HepG2 (cell line): ENCODE data around the gene LZTR1. TPM values are rescaled to one million over a fixed set of nuclear protein-coding genes. Genes with fewer than 3 reads are reported as not detected.

Experiments
- BCL3 ChIP-seq: sonication (generic); formaldehyde crosslinking; IDR thresholded peaks from 2 replicates; pipeline ENCODE4 v1.5.1; 2020; ENCODE audit warnings: mild to moderate bottlenecking, missing genetic modification reagents, moderate library complexity
- CEBPB ChIP-seq: IDR thresholded peaks from 2 replicates; pipeline ENCODE4 v1.6.1; 2011; ENCODE audit warnings: low read depth, low read length, improper control_type of control experiment, borderline replicate concordance
- CENPT ChIP-seq: sonication (generic); formaldehyde crosslinking; IDR thresholded peaks from 2 replicates; pipeline ENCODE4 v1.8.0; 2022; ENCODE audit warnings: low read depth, mild to moderate bottlenecking, moderate library complexity, missing genetic modification reagents
- ELF1 ChIP-seq: sonication (generic); formaldehyde crosslinking; IDR thresholded peaks from 2 replicates; pipeline ENCODE4 v1.4.0; 2020; ENCODE audit warnings: missing genetic modification reagents
- FOXM1 ChIP-seq: sonication (generic); formaldehyde crosslinking; IDR thresholded peaks from 2 replicates; pipeline ENCODE4 v1.5.0; 2020; ENCODE audit warnings: missing genetic modification reagents
- GABPA ChIP-seq, 2 experiments: IDR thresholded peaks; 2 replicates each; pipeline ENCODE4 v1.6.1; 2011 to 2016; ENCODE audit warnings: low read depth in 2 of 2, low read length in 1 of 2, missing biosample characterization in 1 of 2, missing genetic modification characterization in 1 of 2
- HNRNPH1 ChIP-seq: fragments of 200-400 bp; formaldehyde crosslinking; optimal IDR thresholded peaks from 2 replicates; pipeline ENCODE3; 2017; ENCODE audit warnings: mild to moderate bottlenecking, low read depth, low read length
- KDM4B ChIP-seq: sonication (generic); formaldehyde crosslinking; IDR thresholded peaks from 2 replicates; pipeline ENCODE4 v1.4.0; 2020; ENCODE audit warnings: missing genetic modification reagents
- MTA1 ChIP-seq: sonication (generic); formaldehyde crosslinking; IDR thresholded peaks from 2 replicates; pipeline ENCODE4 v1.4.0; 2020; ENCODE audit warnings: missing genetic modification reagents, mild to moderate bottlenecking, borderline replicate concordance
- NR3C1 ChIP-seq: sonication (generic); formaldehyde crosslinking; IDR thresholded peaks from 2 replicates; pipeline ENCODE4 v1.4.0; 2020; ENCODE audit warnings: missing genetic modification reagents
- PHF5A ChIP-seq: IDR thresholded peaks from one replicate; pipeline ENCODE4 v1.6.1; 2018; ENCODE audit warnings: low read depth, missing genetic modification reagents; ENCODE audit not compliant: unreplicated experiment
- PHF8 ChIP-seq: sonication (generic); formaldehyde crosslinking; IDR thresholded peaks from 2 replicates; pipeline ENCODE4 v1.5.0; 2020; ENCODE audit warnings: missing genetic modification reagents
- RBAK ChIP-seq: sonication (generic); formaldehyde crosslinking; IDR thresholded peaks from 2 replicates; pipeline ENCODE4 v1.5.1; 2020; ENCODE audit warnings: mild to moderate bottlenecking, missing genetic modification reagents
- SMAD9 ChIP-seq: sonication (generic); formaldehyde crosslinking; IDR thresholded peaks from 2 replicates; pipeline ENCODE4 v1.5.1; 2020; ENCODE audit warnings: mild to moderate bottlenecking, missing genetic modification reagents
- SOX6 ChIP-seq, 2 experiments: fragments of 450-650 bp in 1 of 2; sonication (generic) in 1 of 2; formaldehyde crosslinking in 1 of 2; IDR thresholded peaks; 2 replicates each; pipeline versions ENCODE4 v1.4.0 to v1.6.1; 2017 to 2020; ENCODE audit warnings: antibody characterized with exemption in 1 of 2, mild to moderate bottlenecking in 1 of 2, missing genetic modification reagents in 1 of 2
- SSRP1 ChIP-seq: IDR thresholded peaks from 2 replicates; pipeline ENCODE4 v1.6.1; 2016; ENCODE audit warnings: control low read depth
- STAT5B ChIP-seq: sonication (generic); formaldehyde crosslinking; IDR thresholded peaks from 2 replicates; pipeline ENCODE4 v1.4.0; 2020; ENCODE audit warnings: missing genetic modification reagents
- TAF1 ChIP-seq: sonication (generic); formaldehyde crosslinking; IDR thresholded peaks from 2 replicates; pipeline ENCODE4 v1.4.0; 2020; ENCODE audit warnings: missing genetic modification reagents
- U2AF1 ChIP-seq: fragments of 200-400 bp; formaldehyde crosslinking; optimal IDR thresholded peaks from 2 replicates; pipeline ENCODE3; 2017; ENCODE audit warnings: mild to moderate bottlenecking, low read depth, low read length
- ZBTB21 ChIP-seq: sonication (generic); formaldehyde crosslinking; IDR thresholded peaks from 2 replicates; pipeline ENCODE4 v1.4.0; 2020; ENCODE audit warnings: missing genetic modification reagents
- ZNF224 ChIP-seq: sonication (generic); formaldehyde crosslinking; IDR thresholded peaks from 2 replicates; pipeline ENCODE4 v1.5.0; 2020; ENCODE audit warnings: mild to moderate bottlenecking, missing genetic modification reagents
- ZNF256 ChIP-seq: sonication (generic); formaldehyde crosslinking; conservative IDR thresholded peaks from 2 replicates; pipeline ENCODE4 v1.4.0; 2020; ENCODE audit warnings: missing genetic modification reagents
- ZNF276 ChIP-seq: sonication (generic); formaldehyde crosslinking; IDR thresholded peaks from 2 replicates; pipeline ENCODE4 v1.4.0; 2020; ENCODE audit warnings: mild to moderate bottlenecking, low read depth, missing genetic modification reagents
- ZNF326 ChIP-seq: sonication (generic); formaldehyde crosslinking; IDR thresholded peaks from 2 replicates; pipeline ENCODE4 v1.4.0; 2020; ENCODE audit warnings: missing genetic modification reagents, borderline replicate concordance
- ZNF430 ChIP-seq: sonication (generic); formaldehyde crosslinking; IDR thresholded peaks from 2 replicates; pipeline ENCODE4 v1.9.0; 2021; ENCODE audit warnings: mild to moderate bottlenecking, missing genetic modification reagents
- ZNF776 ChIP-seq: sonication (generic); formaldehyde crosslinking; IDR thresholded peaks from 2 replicates; pipeline ENCODE4 v1.4.0; 2020; ENCODE audit warnings: mild to moderate bottlenecking, missing genetic modification reagents
- ZNF781 ChIP-seq: sonication (generic); formaldehyde crosslinking; IDR thresholded peaks from 2 replicates; pipeline ENCODE4 v1.5.1; 2020; ENCODE audit warnings: borderline replicate concordance, mild to moderate bottlenecking, missing genetic modification reagents; ENCODE audit errors: not compliant biosample characterization
- polyA plus RNA-seq, 8 experiments: library from polyadenylated mRNA; depleted of rRNA in 3 of 8; stranded (reverse) in 7 of 8; unstranded in 1 of 8; fragments of >200 nt; fragmentation: Illumina TruSeq in 4 of 8; extraction: Trizol in 4 of 8; gene quantifications; 2 replicates each; pipeline versions ENCODE4 v1.2.1 to v1.2.3, GENCODE V29; 2011 to 2016; ENCODE audit warnings: low read depth in 4 of 8, missing spikeins in 1 of 8, mixed read lengths in 1 of 8; ENCODE audit not compliant: insufficient read depth in 1 of 8
- total RNA-seq, 5 experiments: library from RNA; depleted of rRNA; stranded (reverse); fragments of >200 nt; fragmentation: Illumina TruSeq; extraction: Trizol; gene quantifications; 2 replicates each; pipeline ENCODE4 v1.2.3, GENCODE V29; 2016; ENCODE audit warnings: low read depth in 1 of 5

LZTR1 gene
- total and polyA plus RNA-seq, 2 of the 13 experiments (the other 11 are each of a cell fraction or from before 2014, with no cell fraction given), result 21.8 to 22.4 TPM

- TF ChIP-seq ZNF430 (CRISPR knock-in tag) (no peak), MTA1 (CRISPR knock-in tag) (no peak), ELF1 (CRISPR knock-in tag) (no peak), ZNF776 (CRISPR knock-in tag) (no peak; the same call in 1 of the 2 replicates), CEBPB (no peak), ZNF276 (CRISPR knock-in tag) (no peak), PHF5A (CRISPR knock-in tag) (no peak), NR3C1 (CRISPR knock-in tag) (no peak), ZBTB21 (CRISPR knock-in tag) (no peak), ZNF781 (no peak), PHF8 (CRISPR knock-in tag) (no peak), BCL3 (CRISPR knock-in tag) (no peak), TAF1 (peak; percentile 23), ZNF224 (CRISPR knock-in tag) (no peak), SMAD9 (CRISPR knock-in tag) (no peak), HNRNPH1 (no peak), SOX6 (IDR thresholded peaks at IDR 0.05) (no peak), SOX6 (CRISPR knock-in tag; IDR thresholded peaks at IDR 0.05) (peak; percentile 34), SSRP1 (CRISPR knock-in tag) (0 out of 2 replicates have a peak, but pooled peaks have one; percentile 73), RBAK (CRISPR knock-in tag) (no peak), KDM4B (no peak), ZNF326 (CRISPR knock-in tag) (no peak), GABPA (IDR thresholded peaks at IDR 0.05; ENCODE audit: low read depth, low read length) (no peak), GABPA (CRISPR knock-in tag; IDR thresholded peaks at IDR 0.05; ENCODE audit: low read depth) (no peak), CENPT (CRISPR knock-in tag) (no peak), ZNF256 (CRISPR knock-in tag) (0 out of 2 replicates have a peak, but pooled peaks have one; percentile 40), STAT5B (CRISPR knock-in tag) (no peak), U2AF1 (no peak), FOXM1 (no peak)
Measured at GRCh38 chr22:20956258-20957101, 25.6 kb upstream of the LZTR1 start (continued).
